ENCODE measurements around the gene NRL.

NRL gene

DNA sequence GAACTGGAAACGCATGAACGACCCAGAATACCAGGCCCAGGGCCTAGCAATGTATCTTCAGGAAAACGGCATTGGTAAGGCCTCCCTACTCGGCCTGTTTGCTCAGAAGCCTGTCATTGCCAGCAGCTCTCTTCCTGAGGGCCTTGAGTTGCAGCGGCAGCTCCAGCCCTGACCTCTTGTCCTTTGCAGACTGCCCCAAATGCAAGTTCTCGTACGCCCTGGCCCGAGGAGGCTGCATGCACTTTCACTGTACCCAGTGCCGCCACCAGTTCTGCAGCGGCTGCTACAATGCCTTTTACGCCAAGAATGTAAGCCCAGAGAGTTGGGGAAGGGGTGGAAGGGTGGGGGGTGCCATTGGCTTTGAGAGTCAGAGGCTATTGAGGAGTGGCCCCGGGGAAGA lies 42.6 kb upstream of the NRL start:
- no peaks in the 10 kb centered on the region for H3K27me3 ChIP-seq (ENCODE audit: insufficient read depth, low read depth, severe bottlenecking)
- peaks cover 71% of the 10 kb centered on the region for H3K36me3 ChIP-seq
- no peak overlapping the region for H3K4me3 ChIP-seq (ENCODE audit: low read depth, low read length)
- H3K27ac ChIP-seq, result no peak overlapping the region
- no peak for DNase-seq
- H3K9me3 ChIP-seq (ENCODE audit: severe bottlenecking), result no peaks in the 10 kb centered on the region
- TF ChIP-seq, protein P1, sequence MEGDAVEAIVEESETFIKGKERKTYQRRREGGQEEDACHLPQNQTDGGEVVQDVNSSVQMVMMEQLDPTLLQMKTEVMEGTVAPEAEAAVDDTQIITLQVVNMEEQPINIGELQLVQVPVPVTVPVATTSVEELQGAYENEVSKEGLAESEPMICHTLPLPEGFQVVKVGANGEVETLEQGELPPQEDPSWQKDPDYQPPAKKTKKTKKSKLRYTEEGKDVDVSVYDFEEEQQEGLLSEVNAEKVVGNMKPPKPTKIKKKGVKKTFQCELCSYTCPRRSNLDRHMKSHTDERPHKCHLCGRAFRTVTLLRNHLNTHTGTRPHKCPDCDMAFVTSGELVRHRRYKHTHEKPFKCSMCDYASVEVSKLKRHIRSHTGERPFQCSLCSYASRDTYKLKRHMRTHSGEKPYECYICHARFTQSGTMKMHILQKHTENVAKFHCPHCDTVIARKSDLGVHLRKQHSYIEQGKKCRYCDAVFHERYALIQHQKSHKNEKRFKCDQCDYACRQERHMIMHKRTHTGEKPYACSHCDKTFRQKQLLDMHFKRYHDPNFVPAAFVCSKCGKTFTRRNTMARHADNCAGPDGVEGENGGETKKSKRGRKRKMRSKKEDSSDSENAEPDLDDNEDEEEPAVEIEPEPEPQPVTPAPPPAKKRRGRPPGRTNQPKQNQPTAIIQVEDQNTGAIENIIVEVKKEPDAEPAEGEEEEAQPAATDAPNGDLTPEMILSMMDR (IDR thresholded peaks at IDR 0.05; ENCODE audit: low read depth, low read length), result no peak

DNA sequence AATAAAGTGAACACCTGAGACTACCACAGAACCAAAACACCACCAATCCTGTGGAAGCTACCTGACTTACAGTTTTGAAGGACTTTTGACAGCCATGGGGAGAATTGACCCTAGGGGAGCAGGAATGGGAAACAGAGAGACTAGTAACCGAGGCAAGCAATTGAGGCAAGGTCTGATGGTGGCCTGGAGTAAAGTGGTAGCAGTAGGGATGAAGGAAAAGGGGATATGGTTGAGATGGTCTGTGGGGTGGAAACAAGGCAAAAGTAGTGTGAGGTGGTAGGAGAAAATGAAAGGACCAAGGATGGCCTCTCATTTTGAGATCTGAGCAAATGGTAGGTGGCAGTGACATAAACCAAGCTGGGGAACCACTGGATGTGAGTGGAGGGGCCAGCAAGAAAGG lies 42.1 kb upstream of the NRL start:
- Histone ChIP-seq H3K9me3 (ENCODE audit: severe bottlenecking) (no peaks in the 10 kb centered on the region), H3K27ac (no peak overlapping the region), H3K27me3 (ENCODE audit: insufficient read depth, low read depth, severe bottlenecking) (no peaks in the 10 kb centered on the region), H3K4me3 (ENCODE audit: low read depth, low read length) (no peak overlapping the region), H3K36me3 (peaks cover 76% of the 10 kb centered on the region)
- DNase-seq, result no peak
- TF ChIP-seq, protein P1 (IDR thresholded peaks at IDR 0.05; ENCODE audit: low read depth, low read length), result no peak

DNA sequence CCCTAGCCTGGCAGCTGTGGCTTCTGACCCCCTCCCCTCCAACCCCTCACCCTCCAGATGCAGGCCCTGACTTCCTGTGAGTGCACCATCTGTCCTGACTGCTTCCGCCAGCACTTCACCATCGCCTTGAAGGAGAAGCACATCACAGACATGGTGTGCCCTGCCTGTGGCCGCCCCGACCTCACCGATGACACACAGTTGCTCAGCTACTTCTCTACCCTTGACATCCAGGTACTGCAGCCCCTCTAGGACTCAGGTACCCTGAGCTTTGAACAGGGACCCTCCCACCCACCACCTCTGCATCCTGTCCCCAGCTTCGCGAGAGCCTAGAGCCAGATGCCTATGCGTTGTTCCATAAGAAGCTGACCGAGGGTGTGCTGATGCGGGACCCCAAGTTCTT lies 40.4 kb upstream of the NRL start:
- TF ChIP-seq, protein P1 (IDR thresholded peaks at IDR 0.05; ENCODE audit: low read depth, low read length), result no peak
- Histone ChIP-seq H3K27ac (no peak overlapping the region), H3K4me3 (ENCODE audit: low read depth, low read length) (no peak overlapping the region), H3K36me3 (peaks cover 85% of the 10 kb centered on the region), H3K9me3 (ENCODE audit: severe bottlenecking) (no peaks in the 10 kb centered on the region), H3K27me3 (ENCODE audit: insufficient read depth, low read depth, severe bottlenecking) (no peaks in the 10 kb centered on the region)
- DNase-seq, result no peak

DNA sequence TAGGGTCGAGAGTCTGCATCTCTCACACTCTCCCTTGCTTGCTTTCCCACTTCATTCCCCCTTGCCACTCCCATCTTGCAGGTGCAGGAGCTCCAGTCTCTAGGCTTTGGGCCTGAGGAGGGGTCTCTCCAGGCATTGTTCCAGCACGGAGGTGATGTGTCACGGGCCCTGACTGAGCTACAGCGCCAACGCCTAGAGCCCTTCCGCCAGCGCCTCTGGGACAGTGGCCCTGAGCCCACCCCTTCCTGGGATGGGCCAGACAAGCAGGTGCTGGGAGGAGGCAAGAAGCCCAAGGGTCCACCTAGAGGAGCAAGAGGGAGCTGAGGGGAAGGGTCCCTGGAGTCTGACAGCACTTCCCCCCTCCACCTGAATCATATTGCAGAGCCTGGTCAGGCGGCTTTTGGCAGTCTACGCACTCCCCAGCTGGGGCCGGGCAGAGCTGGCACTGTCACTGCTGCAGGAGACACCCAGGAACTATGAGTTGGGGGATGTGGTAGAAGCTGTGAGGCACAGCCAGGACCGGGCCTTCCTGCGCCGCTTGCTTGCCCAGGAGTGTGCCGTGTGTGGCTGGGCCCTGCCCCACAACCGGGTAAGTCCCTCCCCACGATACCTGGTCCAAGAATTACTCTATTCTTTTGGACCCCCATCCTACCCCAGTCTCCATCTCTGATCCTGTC lies 36.8 kb upstream of the NRL start:
- Histone ChIP-seq H3K36me3 (peaks cover 74% of the 10 kb centered on the region), H3K9me3 (ENCODE audit: severe bottlenecking) (no peaks in the 10 kb centered on the region), H3K27ac (no peak overlapping the region), H3K4me3 (ENCODE audit: low read depth, low read length) (no peak overlapping the region), H3K27me3 (ENCODE audit: insufficient read depth, low read depth, severe bottlenecking) (no peaks in the 10 kb centered on the region)
- no peak for DNase-seq
- TF ChIP-seq, protein P1 (IDR thresholded peaks at IDR 0.05; ENCODE audit: low read depth, low read length), result no peak

DNA sequence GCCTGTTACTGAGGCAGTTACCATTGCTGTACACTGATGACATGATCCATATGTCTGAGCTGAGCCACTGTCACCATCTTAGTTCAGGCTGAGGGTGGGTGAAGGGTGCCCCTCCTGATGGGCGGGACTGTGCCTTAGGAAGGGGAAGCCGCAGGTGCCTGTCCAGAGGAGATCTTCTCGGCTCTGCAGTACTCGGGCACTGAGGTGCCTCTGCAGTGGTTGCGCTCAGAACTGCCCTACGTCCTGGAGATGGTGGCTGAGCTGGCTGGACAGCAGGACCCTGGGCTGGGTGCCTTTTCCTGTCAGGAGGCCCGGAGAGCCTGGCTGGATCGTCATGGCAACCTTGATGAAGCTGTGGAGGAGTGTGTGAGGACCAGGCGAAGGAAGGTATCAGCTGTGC lies 36.2 kb upstream of the NRL start:
- H3K4me3 ChIP-seq (ENCODE audit: low read depth, low read length), result no peak overlapping the region
- TF ChIP-seq, protein P1 (IDR thresholded peaks at IDR 0.05; ENCODE audit: low read depth, low read length), result no peak
- H3K27ac ChIP-seq, result no peak overlapping the region
- DNase-seq, result no peak
- H3K27me3 ChIP-seq (ENCODE audit: insufficient read depth, low read depth, severe bottlenecking), result no peaks in the 10 kb centered on the region
- H3K9me3 ChIP-seq (ENCODE audit: severe bottlenecking), result no peaks in the 10 kb centered on the region
- H3K36me3 ChIP-seq, result peaks cover 70% of the 10 kb centered on the region

DNA sequence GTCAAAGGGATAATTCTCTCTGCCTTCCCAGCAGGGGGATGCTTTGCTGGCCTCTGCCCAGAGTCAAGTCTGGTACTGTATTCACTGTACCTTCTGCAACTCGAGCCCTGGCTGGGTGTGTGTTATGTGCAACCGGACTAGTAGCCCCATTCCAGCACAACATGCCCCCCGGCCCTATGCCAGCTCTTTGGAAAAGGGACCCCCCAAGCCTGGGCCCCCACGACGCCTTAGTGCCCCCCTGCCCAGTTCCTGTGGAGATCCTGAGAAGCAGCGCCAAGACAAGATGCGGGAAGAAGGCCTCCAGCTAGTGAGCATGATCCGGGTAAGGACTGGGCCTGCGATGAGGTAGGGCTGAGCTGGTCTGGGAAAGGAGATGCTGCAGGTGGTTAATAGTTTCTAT lies 35.8 kb upstream of the NRL start:
- no peak overlapping the region for H3K27ac ChIP-seq
- no peaks in the 10 kb centered on the region for H3K9me3 ChIP-seq (ENCODE audit: severe bottlenecking)
- H3K4me3 ChIP-seq (ENCODE audit: low read depth, low read length), result no peak overlapping the region
- H3K27me3 ChIP-seq (ENCODE audit: insufficient read depth, low read depth, severe bottlenecking), result no peaks in the 10 kb centered on the region
- peaks cover 65% of the 10 kb centered on the region for H3K36me3 ChIP-seq
- DNase-seq, result no peak
- TF ChIP-seq, protein P1 (IDR thresholded peaks at IDR 0.05; ENCODE audit: low read depth, low read length), result no peak

Measured in WERI-Rb-1 (cell line).